HG02642 (cell line): Measurements from ENCODE around the gene MYO15B.

Experiments used
- ATAC-seq: cut with Tn5 transposase; IDR thresholded peaks from one replicate; pipeline ENCODE4 v1.9.1; 2021; ENCODE audit warnings: mild to moderate bottlenecking; ENCODE audit not compliant: unreplicated experiment, poor library complexity

MYO15B gene

GRCh38 chr17:75587675-75588595, at the start of gene MYO15B:
Gene MYO15B (plus strand): TSS chr17:75587800. CDS start chr17:75588058, 258 bp downstream.
- peak; percentile 20 for ATAC-seq

- ATAC-seq, result no peak
Measured at GRCh38 chr17:75539967-75540729, 47.5 kb upstream of the MYO15B start.

DNA sequence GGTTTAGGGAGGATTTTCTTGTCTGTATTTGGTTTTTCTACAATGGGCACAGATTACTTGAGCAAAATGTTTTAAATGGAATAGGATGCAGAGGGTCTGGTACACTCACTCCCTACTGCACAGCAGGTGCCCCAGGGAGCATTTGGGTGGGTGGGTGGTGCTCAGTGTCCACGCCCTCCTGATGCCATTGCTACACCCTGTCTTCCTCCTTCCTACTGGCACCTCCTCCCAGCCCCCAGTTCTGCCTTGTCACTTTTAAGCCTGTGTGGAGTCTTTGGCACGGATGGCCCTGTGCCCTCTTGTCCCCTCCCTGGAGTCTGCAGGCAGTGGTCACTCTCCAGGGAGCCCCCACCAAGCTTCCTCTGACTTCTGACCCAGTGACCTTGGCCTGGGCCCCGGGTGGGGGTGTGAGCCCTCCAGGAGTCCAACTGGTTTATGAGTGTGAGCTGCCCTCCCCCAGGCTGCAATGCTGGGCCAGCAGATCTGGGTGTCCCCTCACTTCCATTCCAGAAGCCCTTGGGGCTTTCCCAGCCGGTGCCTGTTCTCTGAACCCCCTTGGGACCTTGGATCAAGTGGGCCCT, 46.6 kb upstream of the MYO15B start:
- no peak for ATAC-seq

GRCh38 chr17:75542229-75542628, 45.4 kb upstream of the MYO15B start:
- ATAC-seq, result no peak

- no peak for ATAC-seq
Measured at GRCh38 chr17:75542728-75543336, 44.8 kb upstream of the MYO15B start.

DNA sequence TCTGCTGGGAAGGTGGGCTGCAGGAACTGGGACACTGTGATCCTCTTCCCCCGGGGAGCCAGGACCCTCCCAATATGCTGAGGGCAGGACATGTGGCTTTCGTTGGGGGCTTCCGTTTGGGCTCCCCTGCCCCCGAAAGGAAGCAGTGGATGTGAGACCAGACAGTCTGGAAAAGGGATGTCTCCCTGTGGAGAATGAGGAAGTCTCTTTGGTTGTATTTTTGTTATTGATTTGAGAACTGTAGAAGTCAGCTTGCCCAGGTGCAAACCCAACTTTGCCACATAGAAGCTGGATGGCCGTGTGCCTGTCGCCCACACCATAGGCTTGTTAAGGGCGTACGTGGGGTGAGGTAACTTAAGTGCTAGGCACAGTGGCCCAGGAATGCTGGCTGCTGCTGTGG, 43.4 kb upstream of the MYO15B start:
- no peak for ATAC-seq

GRCh38 chr17:75546181-75546580, 41.4 kb upstream of the MYO15B start:
- ATAC-seq, result no peak

DNA sequence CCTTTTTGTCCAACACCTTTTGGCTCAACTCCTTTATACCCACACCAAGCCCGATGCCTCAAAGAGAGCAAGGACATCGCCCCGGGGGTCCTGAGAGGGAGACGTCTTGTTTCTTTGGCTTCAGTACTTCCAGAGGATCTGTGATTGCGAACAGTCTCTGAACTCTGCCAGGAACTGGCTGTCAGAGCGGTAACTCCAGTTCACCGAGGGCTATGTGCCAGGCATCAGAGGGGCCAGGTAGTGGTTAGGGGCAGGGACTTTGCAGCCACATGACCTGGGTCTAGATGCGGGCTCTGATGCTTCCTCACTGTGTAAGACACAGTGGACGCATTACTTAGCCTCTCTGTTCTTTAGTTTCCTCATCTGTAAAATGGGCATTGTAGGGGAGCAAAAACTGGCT, 40.5 kb upstream of the MYO15B start:
- no peak for ATAC-seq

GRCh38 chr17:75548813-75549212, 38.8 kb upstream of the MYO15B start:
- ATAC-seq, result no peak

GRCh38 chr17:75549246-75550138, 38.1 kb upstream of the MYO15B start:
- ATAC-seq, result no peak

DNA sequence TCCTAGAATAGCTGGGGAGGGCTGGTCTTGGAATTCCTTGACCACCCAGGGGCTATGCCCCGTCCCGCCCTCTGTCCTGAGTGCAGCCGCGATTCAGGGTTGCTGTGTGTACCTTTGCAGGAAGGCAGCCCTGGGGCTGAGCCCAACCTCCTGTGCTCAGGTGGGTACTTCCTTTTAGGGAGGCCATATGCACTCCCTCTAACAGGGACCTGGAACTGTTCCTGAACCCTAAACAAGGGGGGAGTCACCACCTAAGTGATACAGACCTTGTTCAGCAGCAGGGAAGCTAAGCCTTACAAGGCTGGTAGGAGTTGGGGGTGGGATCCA, 37.5 kb upstream of the MYO15B start:
- ATAC-seq, result no peak

GRCh38 chr17:75551266-75551665, 36.3 kb upstream of the MYO15B start:
- no peak for ATAC-seq

DNA sequence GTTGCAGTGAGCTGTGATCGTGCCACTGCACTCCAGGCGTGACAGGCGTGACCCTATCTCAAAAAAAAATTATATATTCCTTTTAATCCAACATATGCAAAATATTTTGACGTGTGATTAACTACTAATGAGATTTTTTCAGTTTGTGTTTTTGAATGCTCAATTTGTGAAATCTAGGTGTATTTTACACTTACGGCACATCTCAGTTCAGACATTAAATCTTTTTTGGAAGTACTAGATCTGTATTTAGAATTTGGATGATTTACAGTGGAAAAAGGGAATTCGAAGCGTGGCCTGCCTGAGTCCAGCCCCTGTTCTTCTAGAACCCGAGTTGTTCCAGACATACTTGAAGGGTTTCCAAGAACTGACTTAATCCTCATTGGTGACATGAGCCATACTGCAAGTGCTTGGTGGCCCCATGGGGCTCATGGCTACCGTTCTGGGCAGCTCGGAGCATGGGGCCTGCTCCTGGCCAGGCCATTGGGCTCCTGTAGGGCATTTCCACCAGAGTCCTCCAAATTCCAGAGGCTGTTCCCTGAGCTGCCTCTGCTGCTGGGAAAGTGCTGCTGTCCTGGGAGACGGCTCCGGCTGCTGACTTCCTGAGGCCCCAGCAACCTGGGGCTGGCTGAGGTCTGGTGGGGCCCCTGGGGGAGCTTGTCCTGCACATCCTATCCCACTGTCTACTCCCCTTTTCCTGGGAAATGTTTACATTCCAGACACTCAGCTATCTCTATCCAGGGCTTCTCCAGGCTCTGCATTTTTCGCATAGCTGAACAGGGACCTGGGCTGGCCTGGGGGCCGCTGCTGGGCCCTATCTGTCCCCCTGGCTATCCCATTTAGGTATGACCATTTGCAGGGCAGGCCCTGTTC, 34.9 kb upstream of the MYO15B start:
- ATAC-seq, result no peak

- no peak for ATAC-seq
Measured at GRCh38 chr17:75553295-75554110, 34.1 kb upstream of the MYO15B start.

GRCh38 chr17:75555679-75556153, 31.9 kb upstream of the MYO15B start:
- no peak for ATAC-seq

DNA sequence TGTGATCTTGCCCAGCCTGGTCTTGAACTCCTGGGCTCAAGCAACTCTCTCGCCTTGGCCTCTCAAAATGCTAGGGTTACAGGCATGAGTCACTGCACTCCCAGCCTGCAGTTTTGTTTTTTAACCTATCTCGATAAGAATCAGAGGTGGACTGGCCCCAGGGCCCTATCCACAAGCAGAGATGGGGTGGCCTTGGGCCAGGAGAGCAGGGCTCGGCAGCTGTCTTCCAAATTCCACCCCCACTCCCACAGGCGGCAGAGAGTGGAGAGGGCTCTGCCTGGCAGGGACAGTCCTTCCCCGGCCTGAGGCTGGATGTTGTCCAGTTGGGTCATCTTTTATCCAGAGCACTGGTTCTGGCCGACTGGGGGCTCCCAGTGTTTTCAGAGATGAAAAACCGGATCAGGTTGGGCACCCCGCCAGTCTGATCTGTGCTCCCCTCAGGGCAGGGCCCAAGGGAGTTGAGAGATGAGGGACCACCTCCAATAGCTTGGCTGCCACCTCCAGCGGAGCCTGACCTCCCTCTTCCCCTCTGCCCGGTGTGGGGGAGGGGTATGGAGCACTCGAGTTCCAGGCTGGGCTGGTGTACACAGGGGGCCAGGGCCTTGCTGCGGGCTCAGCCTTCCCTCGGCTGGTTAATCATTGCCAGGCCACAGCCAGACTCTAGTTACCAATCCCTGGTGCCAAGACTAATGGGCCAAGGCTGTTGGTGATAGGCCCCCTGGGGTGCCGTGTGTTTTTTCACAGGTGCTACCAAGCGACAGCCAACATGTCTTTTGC, 30.3 kb upstream of the MYO15B start:
- no peak for ATAC-seq
